Activated naive CD4-positive, alpha-beta T cell treated with Interleukin-2 at 50 U/mL for 16 hours (primary cell): ENCODE results near the gene MVD.

Experiments used
- DNase-seq: peaks from one replicate; pipeline ENCODE4 v3.0.0-alpha.2; 2020

The MVD gene

GRCh38 chr16:88638323-88639230, 24.3 kb downstream of the MVD start, which contains the start of gene IL17C:
Gene IL17C (plus strand): TSS chr16:88638572. CDS start chr16:88638642, 70 bp downstream.
- DNase-seq: no peak

- no peak for DNase-seq
These were observed 26.2 kb downstream of the MVD start for GRCh38 chr16:88636488-88637265.

- no peak for DNase-seq
These were observed 27.1 kb downstream of the MVD start for GRCh38 chr16:88635671-88636319.

GRCh38 chr16:88634994-88635670, 27.8 kb downstream of the MVD start:
- no peak for DNase-seq

- peak; percentile 50 for DNase-seq
These were observed 28.5 kb downstream of the MVD start for GRCh38 chr16:88634141-88634993.

- DNase-seq: peak; percentile 64
These were observed 29.2 kb downstream of the MVD start for GRCh38 chr16:88633684-88634140.

- no peak for DNase-seq
These were observed 30.3 kb downstream of the MVD start for GRCh38 chr16:88632587-88632930.

GRCh38 chr16:88631920-88632586, 30.8 kb downstream of the MVD start:
- DNase-seq: no peak

GRCh38 chr16:88631384-88631783, 31.5 kb downstream of the MVD start:
- DNase-seq: no peak

- no peak for DNase-seq
These were observed 31.9 kb downstream of the MVD start for GRCh38 chr16:88630941-88631340.

- DNase-seq: no peak
These were observed 32.5 kb downstream of the MVD start for GRCh38 chr16:88630433-88630832.

- no peak for DNase-seq
These were observed 33.1 kb downstream of the MVD start for GRCh38 chr16:88629835-88630234.

- no peak for DNase-seq
These were observed 34.3 kb downstream of the MVD start for GRCh38 chr16:88628512-88628974.

- no peak for DNase-seq
These were observed 35.1 kb downstream of the MVD start for GRCh38 chr16:88627531-88628411.

GRCh38 chr16:88626646-88627045, 36.2 kb downstream of the MVD start:
- no peak for DNase-seq

GRCh38 chr16:88624977-88625576, 37.8 kb downstream of the MVD start:
- peak; percentile 32 for DNase-seq

- DNase-seq: no peak
These were observed 38.4 kb downstream of the MVD start for GRCh38 chr16:88624481-88624880.

GRCh38 chr16:88623858-88624257, 39.0 kb downstream of the MVD start:
- no peak for DNase-seq

- no peak for DNase-seq
These were observed 40.0 kb downstream of the MVD start for GRCh38 chr16:88622866-88623265.

- no peak for DNase-seq
These were observed 40.8 kb downstream of the MVD start for GRCh38 chr16:88622125-88622524.
